Activated naive CD4-positive, alpha-beta T cell treated with anti-CD3 and anti-CD28 coated beads, Interleukin-2, amount 50 U/mL, for 16 hours (primary cell): Measurements from ENCODE around the gene ATP6V1C2.
"Not testable (repeated sequence)": the region's sequence is repeated elsewhere in the genome, so short reads cannot be mapped to it uniquely, and the experiment has no call there.

Source experiments
- DNase-seq: peaks from one replicate; pipeline ENCODE4 v3.0.0-alpha.2; 2020

Gene ATP6V1C2

DNA sequence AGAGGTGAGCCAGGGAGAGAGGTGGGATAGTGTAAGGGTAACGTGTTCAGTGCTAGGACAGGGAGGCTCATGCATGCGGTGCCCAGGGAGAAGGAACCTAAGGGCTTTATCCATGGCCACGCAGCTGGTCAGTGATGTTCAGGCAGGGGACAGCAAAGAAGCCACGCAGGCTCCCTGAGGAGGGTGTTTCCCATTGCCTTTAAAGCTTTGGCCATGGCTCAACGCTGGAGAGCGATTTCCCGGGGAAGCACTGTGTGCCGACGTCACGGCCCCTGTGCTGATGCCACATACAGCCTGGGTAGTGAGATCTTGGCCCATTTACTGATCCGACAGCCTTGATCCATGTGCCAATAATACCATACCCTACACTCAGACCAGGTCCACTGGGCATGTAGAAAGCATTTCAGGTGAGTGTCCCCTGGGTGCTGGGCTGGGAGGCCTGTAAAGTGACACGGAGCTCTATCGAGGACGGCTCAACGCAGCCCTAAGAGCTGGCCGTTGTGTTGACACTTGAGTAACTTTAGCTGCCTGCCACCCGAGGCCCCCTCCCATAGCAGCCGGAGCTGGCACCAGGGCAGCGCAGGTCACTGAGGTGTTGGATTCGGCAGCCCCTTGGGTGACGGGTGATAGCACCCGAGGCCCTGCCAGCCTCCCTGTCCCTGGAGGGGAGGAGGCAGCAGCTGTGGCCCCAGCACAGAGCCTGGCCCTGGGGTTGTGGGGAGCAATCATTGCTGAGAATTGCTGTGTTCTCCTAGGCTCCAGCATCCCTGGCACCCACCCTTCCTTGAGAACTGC lies 49.7 kb downstream of the ATP6V1C2 start:
- DNase-seq, result no peak

DNA sequence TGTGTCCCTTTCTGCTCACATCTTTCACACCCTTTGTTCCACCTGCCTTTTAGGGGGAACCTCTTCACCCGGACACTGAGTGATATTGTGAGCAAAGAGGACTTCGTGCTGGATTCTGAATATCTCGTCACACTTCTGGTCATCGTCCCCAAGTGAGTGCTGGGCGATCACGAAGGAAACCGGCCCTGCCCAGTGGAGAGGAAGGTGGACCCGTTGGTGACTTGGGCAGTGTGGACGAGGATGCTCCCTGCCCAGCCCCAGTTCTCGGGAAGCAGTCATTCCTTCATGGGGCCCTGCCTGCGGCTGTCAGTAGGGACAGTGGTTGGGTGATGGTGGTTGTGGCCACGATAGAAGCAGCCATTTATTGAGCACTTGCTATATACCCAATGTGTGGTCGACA lies 50.4 kb downstream of the ATP6V1C2 start:
- no peak for DNase-seq

DNA sequence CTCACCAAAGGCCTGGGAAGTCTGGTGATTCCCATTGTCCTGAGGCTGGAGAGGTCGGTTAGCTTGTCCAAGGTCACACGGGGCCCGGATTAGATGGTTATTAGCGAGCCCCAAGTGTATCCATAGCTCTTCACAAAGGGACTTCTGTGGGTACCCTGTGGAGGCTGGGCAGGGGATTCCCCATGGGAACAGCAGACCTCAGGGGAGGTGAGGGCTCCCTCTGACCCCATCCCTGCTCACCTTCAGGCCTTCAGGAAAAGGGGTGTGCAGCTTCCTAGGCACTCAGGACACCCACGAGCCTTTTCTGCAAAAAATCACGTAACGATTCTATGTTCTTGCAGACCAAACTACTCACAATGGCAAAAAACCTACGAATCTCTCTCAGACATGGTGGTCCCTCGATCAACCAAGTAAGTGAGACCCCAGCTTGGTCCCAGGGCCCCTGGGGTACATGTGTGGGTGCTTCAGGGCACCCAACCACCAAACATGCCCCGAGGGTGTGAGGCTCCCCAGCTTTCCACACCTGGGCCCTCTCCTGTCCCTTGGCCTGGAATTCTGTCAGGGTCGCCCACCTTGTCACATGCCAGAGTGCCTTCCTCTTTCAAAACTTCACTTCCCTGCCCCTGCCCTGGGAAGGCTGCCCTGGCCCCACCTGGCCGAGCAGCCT lies 50.9 kb downstream of the ATP6V1C2 start:
- no peak for DNase-seq

DNA sequence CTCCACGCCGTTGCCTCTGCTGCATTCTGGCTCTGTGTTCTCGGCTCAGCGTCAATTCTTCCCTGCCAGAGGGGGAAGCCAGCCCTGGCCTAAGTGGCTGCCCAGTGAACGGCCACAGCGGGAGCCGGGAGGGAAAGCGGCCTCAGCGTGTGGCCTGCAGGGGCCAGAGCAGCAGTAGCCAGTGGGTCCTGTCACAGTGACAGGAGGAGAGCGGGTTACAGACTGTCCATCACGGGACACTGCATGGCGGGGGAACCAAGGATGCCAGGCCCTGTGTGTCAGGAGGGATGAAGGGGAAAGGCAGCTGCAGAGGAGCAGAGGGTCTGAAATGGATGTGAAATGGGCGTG lies 51.4 kb downstream of the ATP6V1C2 start:
- no peak for DNase-seq

DNA sequence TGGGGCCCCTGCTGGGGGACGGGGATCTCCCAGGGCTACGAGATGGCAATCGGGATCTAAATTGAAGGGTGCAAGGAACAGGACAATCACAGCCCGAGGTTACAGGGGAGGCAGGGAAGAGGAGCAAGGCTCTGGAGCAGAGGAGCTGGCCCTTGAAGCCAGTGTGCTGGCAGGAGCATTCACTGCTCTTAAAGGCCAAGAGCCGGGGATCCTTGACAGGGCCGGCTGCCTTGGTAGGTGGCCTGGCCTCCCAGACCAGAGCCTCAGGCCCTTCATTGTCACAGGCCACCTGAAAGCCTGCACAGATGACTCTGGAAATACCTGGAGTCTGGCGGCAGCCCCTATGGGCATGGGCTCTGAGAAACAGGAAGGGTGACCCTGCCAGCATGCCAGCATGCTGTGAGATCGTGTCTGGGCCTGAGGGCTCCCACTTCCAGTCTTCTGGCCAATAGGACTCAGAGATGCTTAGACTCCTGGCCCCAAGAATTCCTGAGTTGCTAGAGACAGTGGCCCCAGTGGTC lies 52.5 kb downstream of the ATP6V1C2 start:
- DNase-seq, result no peak

DNA sequence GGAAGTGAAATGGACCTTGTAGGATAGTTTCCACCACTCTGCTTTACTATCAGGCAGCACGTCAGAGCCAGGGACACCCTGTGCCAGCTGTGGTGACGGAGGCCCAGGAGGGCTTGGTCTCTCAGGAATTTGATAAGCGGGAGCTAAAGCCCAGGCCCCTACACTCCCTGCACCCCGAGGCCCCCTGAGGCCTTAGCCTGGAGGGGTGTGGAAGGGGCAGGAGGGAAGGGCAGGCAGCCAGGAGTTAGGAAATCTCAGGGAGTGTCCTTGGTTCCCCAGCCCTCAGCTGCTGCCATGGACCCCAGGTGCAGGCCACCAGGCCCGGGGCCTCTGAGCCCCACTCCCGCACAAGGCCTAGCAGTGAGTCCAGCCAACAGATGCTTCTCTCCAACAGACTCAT lies 53.0 kb downstream of the ATP6V1C2 start:
- no peak for DNase-seq

DNA sequence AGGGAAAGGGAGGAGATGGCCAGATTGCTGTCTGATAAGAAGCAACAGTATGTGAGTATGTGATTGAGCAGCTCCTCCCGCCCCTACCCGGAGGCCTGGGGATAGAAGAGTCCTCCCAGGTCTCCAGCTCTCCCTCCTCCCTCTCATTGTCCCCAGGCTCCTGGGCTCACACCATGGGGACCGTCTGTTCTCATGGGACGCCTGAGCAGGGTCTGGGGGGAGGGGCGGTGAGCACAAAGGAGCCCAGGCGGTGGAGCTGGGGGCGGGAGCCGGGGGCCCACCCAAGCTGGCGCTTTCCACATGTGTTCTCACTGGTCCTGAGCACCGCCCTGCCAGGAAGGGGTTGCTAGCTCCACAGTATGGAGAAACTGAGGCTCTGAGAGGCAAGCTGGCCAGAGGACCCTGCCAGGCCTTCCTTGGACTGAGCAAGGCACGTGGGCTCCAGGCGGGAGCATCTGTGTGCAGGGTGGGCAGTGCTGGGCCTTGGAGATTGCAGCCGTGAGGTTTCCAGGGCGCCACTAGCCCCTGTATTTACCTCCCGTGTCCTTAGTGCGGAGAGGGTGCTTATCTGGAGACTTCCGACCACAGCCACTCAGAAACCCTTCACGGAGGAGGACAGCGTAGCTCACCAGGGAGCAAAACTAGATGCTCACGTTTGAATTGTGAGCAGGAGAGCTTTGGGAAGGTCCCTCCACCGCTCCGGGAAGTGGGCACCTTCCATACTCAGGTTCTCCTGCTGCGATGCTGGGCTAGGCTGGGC lies 53.8 kb downstream of the ATP6V1C2 start:
- DNase-seq, result no peak

DNA sequence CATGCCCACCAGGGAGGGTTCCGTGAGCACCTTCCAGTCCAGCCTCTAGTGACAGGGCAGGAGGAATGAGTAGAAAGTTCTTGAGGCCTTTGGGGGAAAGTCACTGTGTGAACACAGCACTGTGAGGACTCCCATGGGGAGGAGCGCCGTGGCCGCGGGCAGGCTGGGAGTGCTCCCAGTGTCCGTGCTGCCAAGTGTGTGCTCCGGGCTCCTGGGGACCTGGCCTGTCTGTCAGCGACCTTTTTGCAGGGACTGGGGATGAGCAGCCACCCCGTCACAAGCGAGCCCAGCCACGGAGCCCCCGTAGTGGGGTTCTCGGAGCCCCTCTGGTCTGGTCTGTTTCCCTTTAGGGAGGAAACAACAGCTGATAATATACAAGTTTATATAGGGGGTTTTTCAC lies 54.4 kb downstream of the ATP6V1C2 start:
- DNase-seq, result no peak

DNA sequence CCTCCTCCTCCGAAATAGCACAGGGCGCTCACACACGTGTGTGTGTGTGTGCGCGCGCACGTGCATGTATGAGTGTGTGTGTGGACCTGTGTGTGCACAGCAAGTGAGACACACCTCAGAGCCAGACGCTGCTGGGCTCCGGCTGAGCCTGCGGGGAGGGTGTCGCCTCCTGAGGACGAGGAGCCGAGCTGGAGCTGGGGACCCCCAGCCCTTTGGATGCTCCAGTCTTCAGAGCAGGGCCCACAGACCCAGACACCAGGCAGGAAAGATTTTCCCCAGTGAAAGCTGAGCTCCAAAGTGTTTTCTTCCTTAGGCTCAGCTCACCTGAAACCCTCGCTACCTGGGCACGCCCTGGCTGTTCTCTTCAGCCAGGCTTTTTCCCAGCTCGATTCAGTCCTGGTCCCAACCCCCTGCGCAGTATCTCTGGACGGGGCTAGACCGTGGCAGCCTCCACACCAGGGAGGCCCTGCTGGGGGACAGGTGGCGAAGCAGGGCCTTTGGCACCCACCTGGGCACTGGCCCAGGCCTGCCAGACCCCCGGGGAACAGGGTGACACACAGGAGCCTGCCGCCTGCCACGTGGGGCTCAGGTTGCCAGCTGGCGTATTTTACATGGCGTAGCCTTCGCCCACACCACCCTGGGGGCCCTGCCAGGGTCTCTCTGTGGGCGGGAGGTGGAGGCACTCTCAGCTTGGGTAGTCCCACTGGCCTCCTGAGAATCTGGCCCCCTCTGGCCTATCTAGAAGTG lies 55.0 kb downstream of the ATP6V1C2 start:
- no peak for DNase-seq

DNA sequence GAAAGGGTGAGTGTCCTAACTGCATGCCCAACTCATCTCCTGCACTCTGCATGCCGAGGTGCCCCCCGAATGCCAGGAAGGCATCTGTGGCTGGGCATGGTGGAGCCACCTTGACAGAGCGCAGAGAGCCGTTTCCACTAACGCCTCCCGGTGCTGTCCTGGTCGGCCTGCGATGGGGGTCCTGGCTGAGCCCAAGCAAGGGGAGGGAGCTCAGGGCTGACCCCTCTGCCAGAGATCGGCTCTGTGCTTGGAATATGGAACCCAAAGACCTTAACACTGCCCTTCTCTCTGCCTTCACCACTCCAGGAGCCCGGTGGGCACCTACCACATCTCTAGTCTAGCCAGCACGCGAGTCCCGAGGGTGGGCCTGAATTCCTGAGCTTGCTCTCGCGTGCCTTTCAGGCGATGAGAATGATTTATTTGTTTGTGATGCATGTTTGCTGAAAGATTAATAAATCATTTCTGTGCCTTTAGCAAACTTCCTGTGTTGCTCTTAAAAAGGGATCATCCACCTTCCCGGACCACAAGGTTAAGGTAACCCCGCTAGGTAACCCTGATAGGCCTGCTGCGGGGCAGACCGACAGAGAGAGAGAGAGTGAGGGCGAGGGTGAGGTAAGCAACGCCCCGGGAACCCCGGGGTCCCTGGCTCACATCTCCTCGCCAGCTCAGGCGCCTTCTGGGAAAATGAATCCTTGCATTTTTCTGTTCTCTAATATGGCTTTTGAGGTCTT lies 55.8 kb downstream of the ATP6V1C2 start:
- no peak for DNase-seq

DNA sequence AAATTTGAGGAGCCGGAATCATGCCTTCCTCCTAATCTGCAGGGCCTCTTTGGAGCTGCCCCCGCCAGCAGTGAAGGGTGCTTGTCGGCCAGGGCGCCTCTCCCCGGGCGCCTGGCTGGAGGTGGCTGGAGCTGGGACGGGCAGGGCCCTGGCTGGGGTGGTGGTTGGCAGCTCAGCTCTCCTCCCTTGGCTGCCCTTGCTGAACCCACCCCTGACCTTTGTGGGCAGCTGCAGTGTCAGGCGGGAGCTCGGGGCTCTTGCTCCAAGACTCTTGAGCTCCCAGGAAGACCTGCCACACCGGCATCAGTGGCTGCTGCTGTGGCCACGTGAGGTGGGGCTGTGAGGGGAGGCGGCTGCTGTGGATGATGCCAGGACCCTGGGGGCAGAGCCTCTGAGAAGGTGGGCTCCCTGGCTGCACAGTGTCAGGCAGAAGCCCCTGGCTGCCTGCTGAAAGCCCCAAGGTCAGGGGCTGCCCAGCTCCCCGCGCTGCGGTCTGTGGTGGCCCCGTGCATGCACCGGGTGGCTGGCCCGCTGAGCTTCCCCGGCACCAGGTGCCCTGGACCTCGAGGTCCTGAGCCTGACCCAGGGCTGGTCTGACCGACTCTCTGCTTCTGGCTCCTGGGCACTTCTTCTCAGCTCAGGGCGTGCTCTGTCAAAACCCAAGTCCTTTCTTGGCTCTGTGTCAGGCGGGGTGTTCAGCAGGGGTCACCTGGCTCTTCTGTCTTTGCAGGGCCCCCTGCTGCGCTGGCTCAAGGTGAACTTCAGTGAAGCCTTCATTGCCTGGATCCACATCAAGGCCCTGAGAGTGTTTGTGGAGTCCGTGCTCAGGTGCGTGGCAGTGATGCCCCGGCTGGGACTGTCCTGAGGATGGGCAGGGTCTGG lies 56.7 kb downstream of the ATP6V1C2 start:
- no peak for DNase-seq

DNA sequence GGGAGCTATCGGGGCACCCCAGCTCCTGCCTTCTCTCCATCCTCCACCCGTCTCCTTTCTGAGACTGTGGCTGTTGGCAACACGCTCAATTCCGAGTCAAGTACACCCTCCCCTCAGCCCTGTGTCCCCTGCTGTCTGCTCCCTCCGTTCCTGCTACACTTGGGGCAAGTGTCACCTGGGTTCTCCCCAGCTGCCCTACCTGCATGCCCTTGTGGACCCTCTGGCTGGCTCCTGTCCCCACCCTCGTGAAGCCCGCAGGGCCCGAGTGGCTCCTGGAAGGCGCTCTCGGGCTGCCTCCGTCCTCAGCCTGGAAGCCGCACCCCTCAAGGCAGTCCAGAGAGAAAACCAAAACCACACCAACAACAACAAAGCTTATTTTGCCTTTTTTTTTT lies 57.3 kb downstream of the ATP6V1C2 start:
- DNase-seq, result no peak

DNA sequence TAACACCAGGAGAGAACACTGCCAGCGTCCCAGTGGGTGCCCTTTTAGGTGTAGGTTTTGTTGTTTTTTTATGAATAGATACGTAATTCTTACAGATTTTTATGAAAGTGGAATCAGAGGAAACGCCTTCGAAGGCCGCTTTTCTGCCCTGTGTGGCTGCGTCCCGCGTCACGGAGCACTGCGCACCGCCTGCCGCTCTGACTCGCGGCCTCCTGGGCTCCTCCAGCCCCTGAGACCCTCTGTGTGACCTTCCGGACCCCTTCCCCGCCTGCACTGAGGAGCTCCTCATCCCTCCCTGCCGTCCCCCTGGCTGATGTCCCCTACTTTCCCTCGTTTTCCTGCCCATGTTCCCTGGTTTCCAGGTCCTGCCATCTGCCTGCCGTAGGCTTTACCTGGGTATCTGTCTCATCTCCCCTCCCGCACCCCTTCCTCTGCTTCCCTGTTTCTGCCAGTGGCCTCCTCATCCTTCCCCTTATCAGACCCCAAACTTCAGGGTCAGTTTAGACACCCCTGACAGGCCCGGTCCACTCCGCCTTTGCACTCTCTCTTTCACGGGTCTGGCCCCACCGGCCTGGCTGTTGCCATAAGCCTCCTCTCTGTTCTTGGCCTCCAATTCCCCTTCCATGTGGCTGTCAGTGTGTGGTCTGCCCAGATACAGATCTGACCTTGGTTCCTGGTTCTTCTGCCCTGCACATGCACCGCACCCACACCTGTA lies 58.5 kb downstream of the ATP6V1C2 start:
- no peak for DNase-seq

DNA sequence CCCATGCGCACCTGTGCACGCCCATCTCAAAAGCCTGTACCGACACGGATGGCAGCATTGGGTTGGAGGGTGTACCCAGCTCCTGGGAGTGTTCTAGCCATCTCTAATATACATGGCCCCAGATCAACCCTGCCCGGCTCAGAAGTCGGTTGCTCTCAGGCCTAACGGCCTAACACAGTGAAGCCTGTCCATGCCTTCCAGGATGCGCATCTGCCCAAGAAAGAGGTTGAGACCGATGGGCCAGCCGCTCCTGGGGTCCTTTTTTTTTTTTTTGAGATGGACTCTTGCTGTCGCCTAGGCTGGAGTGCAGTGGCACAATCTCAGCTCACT lies 59.0 kb downstream of the ATP6V1C2 start:
- no peak for DNase-seq

DNA sequence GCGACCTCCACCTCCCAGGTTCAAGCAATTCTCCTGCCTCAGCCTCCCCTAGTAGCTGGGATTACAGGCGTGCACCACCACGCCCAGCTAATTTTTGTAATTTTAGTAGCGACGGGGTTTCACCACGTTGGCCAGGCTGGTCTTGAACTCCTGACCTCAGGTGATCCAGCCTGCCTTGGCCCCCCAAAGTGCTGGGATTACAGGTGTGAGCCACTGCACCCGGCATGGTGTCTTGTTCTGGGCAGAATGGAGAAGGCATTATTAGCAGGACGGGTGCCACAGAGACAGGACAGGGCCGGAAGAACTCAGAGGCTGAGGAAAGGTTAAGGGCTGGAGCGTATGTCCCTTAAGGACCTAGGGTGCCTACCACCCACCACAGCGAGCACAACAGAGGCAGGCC lies 59.4 kb downstream of the ATP6V1C2 start:
- DNase-seq, result not testable (repeated sequence)

DNA sequence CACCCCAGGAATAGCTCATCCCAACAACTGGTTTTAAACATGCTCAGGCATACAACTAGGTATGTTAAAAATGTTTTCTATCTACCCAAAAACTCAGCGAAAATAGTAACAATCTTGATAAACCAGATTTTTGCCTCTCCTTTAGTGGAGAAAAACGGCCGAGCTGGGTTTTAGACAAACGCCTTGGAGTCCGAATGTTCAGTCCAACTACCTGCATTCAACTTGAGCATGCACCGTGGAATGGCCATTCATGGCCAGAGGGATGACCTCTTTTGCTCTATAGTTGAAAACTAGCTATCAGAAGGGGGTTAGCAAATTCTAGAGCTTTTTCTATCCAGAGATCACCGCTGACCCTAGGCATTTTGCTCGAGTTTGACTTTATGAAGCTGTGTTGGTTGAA lies 60.3 kb downstream of the ATP6V1C2 start:
- no peak for DNase-seq

DNA sequence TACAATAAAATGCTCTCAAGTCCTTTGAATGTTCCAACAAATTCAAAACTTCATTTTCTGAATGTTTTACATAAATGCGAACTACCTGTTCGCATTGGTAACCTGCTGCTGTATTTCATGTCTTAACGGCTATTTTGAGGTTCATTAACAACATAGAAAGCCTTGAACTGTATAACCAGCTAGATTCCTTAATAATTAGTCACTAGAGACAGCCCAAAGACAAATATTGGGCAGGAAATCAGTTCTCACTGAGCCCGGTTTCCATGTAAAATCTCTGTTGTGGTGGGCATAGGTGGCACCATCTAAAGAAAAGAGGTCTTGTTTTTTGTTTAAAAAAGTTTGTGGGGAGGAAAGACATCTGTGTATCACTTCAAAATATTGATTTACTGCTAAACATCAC lies 62.0 kb downstream of the ATP6V1C2 start:
- no peak for DNase-seq

DNA sequence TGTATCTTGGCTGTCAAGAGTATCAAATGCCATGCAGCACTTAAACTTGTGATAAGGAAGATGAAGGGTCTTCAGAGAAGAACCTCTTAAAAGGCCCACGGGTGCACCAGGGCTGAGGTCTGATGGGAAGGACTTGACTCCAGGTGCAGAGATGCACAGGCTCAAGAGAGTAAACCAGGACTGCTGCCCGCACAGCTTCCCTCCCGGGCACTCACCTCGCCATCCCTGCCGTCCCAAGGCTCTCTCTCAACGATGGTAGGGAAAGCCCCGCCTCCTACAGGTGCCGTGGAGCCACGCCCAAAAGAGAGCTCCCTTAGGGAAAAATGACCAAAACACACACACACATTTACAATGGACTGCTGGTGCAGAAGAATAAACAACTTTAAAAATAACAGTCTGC lies 63.3 kb downstream of the ATP6V1C2 start:
- no peak for DNase-seq

DNA sequence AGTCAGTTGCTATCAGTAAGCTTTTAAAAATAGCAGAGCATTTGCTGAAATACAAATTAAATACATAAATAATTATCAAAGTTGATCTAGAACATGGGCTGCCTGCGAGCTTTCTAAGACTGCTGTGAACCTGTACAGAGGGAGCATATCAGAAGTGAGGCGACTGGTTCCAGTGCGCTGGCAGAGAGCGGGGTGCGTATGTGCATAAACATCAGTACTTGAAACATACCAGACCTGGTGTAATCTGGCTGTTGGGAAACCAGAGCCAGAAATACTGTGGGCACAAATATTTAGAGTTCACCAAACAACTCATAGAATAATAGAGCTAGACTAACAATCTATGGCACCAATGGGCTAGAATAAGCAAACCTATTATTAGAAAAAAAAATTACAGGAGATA lies 63.8 kb downstream of the ATP6V1C2 start:
- DNase-seq, result no peak

DNA sequence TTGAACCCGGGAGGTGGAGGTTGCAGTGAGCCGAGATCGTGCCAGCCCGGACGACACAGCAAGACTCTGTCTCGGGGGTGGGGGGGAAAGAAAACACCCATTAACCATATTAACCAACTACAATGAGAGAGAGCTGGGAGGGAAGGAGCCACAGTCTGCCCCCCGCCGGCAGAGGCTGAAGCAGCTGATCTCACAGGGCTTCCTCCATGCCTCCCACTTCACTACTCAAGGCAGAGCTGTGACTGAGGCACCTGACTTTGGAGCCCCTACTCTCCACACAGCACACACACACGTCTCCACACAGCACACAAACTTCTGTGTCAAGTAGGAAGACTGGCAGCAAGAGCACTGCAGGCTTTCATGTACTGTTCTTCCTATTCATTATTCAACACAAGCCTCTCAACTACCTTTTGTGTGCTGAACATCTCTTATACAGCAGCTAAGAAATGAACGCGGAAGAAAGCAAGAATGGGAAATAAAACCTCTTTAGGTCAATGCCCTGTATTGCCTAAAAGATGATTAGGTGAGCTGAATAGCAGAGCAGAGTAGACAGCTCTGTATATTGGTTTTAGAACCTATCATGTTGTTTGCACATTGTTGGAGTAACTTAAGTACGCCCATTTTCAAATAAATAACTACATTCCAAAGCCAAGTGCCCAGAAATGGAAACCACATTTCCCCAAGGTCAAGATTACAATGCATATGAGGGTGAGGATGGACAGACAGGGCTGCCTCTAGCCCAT lies 65.0 kb downstream of the ATP6V1C2 start:
- no peak for DNase-seq
